Activated gamma-delta T cell treated with anti-CD3 and anti-CD28 coated beads, Interleukin-2, amount 50 U/mL, for 16 hours (primary cell): Measurements from ENCODE around the gene ALAS2.
"Not testable (repeated sequence)": the region's sequence is repeated elsewhere in the genome, so short reads cannot be mapped to it uniquely, and the experiment has no call there.

Experiments used
- DNase-seq: peaks from one replicate; pipeline ENCODE4 v3.0.0-alpha.2; 2020; ENCODE audit warnings: low read depth

Gene ALAS2, protein sequence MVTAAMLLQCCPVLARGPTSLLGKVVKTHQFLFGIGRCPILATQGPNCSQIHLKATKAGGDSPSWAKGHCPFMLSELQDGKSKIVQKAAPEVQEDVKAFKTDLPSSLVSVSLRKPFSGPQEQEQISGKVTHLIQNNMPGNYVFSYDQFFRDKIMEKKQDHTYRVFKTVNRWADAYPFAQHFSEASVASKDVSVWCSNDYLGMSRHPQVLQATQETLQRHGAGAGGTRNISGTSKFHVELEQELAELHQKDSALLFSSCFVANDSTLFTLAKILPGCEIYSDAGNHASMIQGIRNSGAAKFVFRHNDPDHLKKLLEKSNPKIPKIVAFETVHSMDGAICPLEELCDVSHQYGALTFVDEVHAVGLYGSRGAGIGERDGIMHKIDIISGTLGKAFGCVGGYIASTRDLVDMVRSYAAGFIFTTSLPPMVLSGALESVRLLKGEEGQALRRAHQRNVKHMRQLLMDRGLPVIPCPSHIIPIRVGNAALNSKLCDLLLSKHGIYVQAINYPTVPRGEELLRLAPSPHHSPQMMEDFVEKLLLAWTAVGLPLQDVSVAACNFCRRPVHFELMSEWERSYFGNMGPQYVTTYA

DNA sequence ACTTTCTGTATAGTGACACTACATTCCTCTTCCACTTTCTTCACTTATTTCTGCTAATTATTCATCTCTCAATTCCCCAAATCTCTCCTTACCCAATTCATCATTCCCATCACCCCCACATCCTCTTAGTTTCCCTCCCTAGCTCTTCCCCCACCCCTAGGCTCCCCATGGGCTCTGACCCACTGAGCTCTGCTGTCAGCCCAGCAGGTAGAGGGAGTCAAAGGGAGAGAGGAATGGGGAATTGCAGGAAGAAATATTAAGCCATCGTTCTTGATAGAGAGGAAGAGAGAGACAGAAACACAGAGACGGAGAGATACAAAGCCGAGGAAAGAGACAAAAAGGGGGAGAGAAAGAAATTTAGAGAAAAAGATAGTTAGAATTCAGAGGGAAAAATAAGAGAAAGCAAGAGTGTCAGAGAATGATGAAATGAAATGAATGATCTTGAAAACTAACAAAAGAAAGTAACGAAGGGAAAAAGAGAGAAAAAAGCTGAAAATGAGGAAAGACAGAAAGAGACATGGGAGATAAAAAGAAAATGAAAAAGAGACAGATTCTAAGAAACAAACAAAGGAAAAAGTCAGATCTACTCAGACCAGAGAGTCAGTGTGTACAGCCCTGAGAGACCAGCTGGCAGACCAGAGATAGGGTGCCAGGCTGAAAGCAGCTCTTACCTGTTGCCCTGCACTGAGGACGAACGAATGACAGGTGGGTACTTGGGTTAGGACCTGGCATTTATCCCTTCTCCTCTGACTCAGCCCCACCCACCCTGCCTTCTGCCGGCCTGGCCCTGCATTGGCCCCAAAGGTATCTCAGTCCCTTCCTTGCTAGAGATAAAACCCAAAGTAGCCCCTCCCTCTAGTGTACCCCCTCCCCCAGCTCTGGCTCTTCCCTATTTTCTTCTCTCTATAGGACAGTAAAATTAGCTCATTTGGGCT, at the start of gene ALAS2:
TSS of gene ALAS2 (minus strand) at position 707 of the 935 bp plus-strand sequence. CDS start 4,977 bp downstream, outside the sequence.
- no peak for DNase-seq

DNA sequence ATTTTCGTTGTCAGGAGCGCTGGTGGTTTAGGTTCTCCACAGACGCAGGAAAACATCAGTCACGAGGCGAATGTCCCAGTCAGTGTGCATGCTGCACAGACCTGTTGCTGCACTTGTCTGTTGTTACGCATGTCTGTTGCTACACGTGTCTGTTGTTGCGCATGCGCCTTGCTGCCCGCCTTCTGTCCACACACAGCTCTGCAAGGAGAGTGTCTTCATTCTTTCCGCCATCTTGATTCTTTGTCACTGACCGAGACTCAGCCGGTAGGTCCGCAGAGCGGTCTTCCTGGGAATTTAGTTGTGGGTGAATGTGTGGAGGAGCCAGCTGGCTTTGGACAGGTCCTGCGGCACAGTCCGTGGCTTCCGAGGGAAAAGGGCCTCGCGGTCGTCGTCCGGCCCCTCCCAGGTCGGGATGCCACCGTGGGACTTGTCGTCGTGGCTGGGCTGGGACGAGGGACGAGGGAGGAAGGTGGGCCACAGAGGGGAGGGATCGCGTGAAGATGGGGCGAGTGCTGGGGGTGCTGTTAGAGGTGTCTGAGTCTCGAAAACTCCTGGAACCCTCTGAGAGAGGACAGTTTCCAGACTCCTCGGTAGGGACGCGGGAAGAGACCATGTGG, 44.2 kb upstream of the ALAS2 start, which contains the start of gene PAGE2B:
TSS of gene PAGE2B (plus strand) at position 180 of the 617 bp plus-strand sequence. CDS start 1,012 bp downstream, outside the sequence.
- no peak for DNase-seq

DNA sequence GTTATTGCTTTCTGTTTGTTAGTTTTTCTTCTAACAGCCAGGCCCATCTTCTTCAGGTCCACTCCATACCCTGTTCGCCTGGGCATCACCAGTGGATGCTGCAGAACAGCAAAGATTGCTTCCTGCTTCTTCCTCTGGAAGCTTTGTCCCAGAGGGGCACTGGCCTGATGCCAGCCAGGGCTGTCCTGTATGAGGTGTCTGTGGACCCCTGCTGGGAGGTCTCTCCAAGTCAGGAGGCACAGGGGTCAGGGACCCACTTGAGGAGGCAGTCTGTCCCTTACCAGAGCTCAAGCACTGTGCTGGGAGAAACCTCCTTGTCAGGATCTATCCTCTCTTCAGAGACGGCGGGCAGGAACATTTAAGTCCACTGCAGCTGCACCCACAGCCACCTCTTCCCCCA, 41.5 kb upstream of the ALAS2 start:
- DNase-seq = no peak

DNA sequence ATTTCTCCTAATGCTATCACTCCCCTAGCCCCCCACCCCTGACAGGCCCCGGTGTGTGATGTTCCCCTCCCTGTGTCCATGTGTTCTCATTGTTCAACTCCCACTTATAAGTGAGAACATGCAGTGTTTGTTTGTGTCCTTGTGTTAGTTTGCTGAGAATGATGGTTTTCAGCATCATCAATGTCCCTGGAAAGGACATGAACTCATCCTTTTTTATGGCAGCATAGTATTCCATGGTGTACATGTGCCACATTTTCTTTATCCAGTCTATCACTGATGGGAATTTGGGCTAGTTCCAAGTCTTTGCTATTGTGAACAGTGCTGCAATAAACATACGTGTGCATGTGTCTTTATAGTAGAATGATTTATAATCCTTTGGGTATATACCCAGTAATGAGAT, 36.4 kb upstream of the ALAS2 start:
- not testable (repeated sequence) for DNase-seq

DNA sequence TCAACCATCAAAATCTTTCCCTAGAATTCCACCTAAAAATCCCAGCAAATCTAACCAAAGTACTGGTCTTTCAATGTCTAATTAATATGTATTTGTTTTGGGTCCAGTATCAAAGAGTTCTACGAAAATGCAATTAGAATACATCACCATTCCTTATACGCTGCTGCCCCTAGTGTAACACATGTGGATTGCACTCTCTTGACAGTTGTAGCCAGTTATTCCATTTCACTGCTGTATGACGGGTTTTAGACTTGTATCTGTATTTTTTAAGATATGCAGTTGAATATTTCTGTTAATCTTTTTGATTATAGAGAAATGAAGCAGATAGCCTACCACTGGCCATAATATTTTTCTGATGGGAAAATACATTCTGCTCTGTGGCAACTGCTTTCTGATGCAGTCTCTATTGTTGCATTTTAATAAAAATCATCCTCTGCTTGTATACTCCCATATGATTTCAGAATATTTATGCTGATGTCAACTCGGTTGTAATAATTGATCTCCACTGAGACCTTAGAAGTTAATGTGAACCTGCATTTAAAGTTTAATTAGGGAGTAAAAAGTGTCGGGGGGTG, 27.0 kb upstream of the ALAS2 start:
- peak; percentile 9 for DNase-seq

DNA sequence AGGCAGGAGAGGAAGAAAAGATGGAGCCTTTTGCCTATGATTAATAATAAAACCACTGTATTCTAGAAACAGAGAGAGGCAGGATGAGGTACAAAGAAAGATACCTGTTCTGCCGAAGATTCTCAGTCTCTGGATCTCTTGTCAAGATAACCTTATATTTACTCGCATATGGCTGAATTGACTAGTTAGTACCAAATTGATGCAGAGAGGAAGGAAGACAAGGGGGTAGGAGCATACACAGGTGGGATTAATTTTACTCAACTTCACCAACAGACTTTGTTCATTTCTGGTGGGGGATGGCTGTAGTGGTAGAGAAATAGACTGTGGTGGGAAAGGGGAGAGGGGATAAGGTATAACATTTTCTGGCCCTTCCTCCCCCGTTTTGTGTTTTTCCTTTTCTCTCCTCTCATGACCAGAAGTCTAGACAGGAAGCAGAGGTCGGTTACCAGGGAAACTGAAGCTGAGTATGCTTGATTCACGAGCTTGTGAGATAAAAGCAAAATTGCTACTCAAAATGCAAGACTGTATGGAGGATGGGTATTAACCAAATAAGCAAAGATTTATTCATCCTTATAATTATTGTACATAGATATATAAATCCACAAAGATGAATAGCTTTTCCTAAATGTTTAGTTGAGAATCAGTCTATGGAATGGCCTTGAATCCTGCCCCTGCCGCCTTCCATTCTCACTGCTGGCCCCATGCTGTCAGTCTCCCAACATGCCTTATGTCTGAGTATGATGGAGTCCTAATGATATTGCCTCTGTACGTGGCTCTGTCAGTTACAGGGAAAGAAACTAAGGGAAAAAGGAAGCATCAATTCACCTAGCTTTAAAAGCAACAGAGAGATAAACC, 26.3 kb upstream of the ALAS2 start:
- DNase-seq = no peak

DNA sequence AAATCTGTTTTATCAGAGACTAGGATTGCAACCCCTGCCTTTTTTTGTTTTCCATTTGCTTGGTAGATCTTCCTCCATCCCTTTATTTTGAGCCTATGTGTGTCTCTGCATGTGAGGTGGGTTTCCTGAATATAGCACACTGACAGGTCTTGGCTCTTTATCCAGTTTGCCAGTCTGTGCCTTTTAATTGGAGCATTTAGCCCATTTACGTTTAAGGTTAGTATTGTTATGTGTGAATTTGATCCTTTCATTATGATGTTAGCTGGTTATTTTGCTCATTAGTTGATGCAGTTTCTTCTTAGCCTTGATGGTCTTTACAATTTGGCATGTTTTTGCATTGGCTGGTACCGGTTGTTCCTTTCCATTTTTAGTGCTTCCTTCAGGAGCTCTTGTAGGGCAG, 19.8 kb upstream of the ALAS2 start:
- not testable (repeated sequence) for DNase-seq

DNA sequence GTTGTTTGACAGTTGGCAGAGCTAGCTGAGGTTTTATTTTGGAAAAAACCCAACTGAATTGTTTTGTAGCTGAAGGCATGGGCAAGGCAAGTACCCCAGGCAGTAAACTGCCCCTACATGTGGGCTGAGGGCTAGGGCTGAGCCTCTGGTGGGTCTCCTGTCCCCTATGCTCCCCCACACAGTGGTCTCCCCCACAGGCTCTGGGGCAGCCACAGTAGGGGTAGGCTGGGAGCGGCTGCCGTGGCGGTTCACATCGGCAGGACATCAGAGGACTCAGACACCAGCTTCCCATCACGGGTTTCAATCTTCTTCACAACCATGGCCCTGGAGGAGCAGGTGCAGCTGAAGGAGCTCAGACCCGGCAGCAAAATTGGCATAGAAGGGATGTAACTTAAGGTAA, 10.7 kb upstream of the ALAS2 start:
- no peak for DNase-seq

DNA sequence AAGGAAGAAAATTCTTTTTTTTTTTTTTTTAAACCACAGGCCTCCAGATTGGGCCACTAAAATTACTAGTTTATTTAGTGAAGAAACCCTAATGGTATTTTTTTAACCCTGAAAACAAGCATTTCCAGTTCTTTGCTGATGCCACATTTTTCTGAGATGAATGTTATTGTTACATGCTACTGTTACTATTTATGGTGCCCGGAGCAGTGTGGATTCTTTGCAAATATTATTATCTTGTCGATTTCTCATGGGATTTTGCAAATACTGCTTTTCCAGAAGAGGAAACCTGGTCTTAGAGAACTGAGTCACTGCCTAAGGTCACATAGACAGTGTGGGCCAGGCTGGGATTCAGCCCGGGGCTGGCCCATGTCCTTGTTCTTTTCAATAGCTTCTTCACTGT, 8.7 kb upstream of the ALAS2 start:
- no peak for DNase-seq

DNA sequence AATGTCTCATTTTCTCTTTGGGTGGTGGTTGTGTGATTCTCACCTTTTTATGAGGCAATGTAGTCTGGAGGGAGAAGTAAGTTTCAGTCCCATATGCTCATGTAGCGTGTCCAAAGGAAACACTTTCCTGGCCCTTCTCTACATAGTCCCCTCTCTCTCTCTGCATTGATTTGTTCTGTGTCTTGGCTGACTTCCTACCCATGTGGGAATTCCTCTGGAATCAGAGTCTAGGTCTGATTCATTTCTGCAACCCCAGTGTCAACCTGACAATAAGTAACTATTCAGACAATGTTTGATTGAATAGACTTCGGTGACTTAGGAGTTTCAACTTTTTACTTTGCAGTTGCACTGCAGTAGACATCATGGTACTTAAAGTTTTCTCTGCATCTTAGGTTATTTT, 2.7 kb upstream of the ALAS2 start:
- DNase-seq = no peak

DNA sequence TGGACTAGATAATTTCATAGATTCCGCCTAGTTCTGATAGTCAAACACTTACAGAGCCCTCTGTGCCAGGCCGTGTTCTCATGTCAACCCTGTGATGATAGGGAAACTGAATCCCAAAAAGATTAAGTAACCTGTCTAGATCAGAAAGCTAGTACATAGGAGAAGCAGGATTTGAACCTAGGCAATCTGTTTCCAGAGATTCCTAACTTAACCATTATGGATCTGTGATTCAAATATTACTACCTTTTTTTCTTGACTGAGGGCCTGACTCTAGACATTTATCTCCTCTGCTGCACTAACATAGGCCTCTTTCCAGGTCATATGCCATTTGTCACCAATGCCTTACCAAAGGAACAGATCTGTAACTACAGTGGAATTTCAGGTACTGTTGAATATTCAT, 1.5 kb downstream of the ALAS2 start:
- DNase-seq = no peak

DNA sequence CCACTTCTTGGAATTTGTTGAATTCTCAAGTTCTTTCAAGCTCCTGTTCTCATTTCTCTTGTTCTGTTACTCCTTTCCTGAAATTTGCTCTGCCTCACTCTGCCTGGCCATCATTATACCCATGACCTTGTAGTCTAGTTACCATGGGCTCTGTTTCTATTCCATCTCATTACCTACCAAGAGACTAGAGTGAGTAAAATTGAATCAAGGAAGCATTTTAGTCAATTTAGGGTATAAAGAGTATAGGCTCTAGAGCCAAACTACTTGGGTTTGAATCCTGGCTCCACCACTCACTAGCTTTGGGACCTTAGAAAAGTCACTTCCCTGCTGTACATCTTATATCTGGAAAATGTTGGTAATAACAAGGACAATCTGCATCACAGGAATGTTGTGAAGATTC, 2.2 kb downstream of the ALAS2 start:
- DNase-seq = no peak

DNA sequence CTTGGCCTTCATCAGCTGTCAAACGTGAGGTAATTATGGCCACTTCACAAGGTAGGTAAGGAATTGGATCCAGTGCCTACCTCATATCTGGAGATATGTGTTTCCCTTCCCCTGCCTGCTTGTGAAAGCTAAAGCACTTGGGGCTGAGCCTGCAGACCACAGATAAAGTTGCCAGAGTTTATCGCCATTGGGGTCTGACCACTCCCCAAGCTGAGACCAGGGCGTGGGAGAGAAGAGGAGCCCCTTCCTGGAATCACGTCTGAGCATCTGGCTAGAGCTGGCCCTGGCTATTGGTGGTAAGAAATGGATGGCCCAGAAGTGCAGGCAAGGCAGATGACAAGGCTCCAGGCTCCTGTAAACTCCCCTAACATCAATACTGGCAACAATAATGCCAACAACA, 2.7 kb downstream of the ALAS2 start:
- no peak for DNase-seq

DNA sequence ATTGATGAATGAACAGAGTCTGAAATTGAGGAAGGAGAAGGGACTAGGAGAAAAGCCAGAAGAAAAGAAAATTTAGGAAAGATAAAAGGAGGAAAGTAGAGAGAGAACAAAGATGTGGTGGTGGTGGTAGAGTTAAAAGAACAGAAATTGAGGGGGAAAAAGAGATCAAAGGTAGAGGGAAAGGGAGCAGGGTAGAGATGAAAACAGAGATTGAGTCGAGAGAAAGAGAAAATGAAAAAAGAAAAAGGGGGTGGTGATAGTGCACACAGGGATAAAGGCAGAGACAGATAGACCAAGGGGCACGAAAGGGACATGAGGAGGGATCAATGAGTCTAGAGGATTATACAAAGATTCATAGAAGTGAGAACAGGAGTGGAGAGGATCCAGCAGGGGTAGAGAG, 3.9 kb downstream of the ALAS2 start:
- no peak for DNase-seq

DNA sequence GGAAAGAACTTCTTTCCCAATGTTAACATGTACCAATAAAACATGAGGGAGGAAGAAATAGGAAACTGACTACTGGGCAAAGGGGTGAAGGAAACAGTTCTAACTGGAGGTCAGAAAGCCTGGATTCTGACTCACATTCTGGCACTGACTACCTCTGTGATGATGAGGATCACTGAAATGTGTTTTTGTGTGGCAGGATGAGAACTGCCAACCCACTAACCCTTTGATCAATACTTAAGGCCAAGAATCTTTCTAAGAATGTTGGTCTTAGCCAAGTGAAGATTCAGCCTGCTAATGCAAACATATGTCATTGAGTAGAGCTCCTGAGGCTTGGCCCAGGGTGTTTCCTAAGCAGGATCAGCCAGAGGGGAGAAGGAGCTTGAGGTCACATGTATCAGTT, 4.6 kb downstream of the ALAS2 start:
- no peak for DNase-seq

DNA sequence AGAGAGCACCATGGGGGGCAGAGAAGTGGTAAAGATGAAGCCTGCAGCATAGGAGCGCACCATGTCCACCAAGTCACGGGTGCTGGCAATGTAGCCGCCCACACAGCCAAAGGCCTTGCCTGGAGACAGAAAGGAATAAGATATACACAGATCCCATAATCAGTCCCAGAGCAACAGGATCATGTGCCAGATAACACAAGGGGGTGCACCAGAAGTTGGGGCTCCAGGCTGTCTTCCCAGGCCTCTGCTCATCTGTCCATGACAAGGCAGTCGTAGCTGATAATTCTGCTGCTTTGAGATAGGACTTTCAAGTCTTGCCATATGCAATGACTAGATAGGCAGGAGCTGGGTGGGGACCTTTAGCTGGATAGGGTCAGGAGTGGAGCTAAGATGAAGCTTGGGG, 15.9 kb downstream of the ALAS2 start:
- DNase-seq = no peak

DNA sequence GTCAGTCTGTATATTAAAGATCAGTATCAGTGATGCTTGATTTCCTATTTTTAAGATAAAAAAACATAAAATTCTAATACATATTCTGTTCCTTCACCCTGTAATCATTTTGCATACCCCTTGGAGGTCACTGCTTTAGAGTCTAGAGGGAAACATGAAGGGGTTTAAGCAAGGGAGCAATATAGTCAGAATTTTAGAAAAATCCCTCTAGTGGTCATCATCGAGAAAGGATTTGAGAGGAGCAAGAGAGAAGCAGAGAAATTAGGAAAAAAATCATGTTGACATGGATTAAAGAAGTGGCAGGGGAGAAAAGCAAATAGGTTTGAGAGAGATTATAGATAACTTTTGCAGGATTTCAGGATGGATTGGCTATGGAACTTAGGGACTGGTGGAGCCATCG, 19.5 kb downstream of the ALAS2 start:
- no peak for DNase-seq

DNA sequence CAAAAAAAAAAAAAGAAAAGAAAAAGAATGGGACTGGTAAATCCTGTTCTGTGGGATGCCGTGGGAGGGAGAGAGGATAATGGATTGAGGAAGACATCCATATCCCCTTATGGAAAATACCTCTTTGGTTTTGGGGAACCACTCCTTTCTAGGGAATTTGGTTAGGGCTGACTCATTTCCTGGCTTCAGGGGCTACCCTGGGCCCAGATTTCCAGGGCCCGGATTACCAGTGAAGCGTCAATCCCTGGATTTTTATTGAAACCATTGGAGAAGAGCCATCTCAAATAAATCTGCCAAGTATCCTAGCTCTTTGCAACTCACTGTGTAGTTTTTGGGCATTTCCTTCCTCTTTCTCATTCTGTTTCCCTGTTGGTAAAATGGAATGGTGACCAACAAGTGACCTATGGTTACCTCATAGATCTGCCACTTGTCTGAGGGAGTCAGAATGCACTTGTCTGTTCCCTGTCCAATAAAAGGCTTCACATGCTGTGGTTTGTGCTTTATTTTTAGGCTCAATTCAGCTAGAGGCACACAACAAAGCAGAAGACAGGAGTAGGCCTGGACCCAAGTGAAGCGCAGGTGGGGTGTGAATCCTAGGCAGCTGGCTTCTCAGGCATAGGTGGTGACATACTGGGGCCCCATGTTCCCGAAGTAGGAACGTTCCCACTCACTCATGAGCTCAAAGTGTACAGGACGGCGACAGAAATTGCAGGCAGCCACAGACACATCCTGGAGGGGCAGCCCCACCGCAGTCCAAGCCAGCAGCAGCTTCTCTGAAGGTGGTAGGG, 22.0 kb downstream of the ALAS2 start:
- no peak for DNase-seq

DNA sequence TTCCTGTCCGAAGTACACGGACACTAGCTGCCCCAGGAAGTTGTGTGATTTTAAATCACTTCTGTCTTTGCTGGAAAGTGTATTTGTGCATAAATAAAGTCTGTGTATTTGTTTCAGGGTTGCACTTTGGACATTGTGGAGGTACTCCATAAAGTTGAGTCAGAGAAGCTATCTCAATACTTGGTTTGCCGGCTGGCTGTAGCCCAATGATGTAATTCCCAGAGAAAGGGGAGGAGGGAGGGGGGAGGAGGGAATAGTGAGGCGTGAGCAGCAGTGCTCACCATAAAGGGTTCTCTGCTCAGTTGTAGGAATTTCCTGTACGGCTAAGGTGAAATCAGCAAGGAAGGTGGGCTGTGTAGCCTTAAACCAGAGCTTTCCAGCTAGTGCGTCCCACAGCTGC, 23.1 kb downstream of the ALAS2 start:
- no peak for DNase-seq
